ENCODE data around the gene MAP3K14. TPM values are rescaled to one million over a fixed set of nuclear protein-coding genes. Genes with fewer than 3 reads are reported as not detected.
"Not testable (repeated sequence)": the region's sequence is repeated elsewhere in the genome, so short reads cannot be mapped to it uniquely, and the experiment has no call there.

The MAP3K14 gene
- total RNA-seq, 1 experiment from 2014 or later, result 1.6 TPM

DNA sequence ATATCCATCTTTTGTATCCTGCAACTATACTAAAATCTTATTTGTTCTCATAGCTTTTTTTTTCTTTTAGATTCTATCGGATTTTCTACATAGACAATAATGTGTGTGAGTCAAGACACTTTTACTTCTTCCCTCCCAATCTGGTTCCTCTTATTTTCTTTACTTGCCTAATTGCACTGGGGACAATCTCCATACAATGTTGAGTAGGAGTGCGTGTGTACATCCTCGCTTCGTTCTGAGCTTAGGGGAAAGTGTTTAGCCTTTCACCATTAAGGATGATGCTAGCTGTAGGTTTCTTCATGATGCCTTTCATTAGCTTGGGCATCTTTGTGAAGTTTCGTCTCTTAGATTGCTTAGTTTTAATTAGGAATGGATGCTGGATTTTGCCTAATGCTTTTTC, 57.8 kb downstream of the MAP3K14 start:
- no peak for DNase-seq
- Histone ChIP-seq H3K36me3 (replicated peaks; ENCODE audit: control insufficient read depth, insufficient read depth, low read length) (no peaks in the 10 kb centered on the region), H3K27me3 (ENCODE audit: control insufficient read depth, insufficient read depth, low read length) (peaks cover 8% of the 10 kb centered on the region; the same call in 1 of the 2 replicates), H3K4me3 (ENCODE audit: insufficient read depth, low read depth, low read length) (no peak overlapping the region)

DNA sequence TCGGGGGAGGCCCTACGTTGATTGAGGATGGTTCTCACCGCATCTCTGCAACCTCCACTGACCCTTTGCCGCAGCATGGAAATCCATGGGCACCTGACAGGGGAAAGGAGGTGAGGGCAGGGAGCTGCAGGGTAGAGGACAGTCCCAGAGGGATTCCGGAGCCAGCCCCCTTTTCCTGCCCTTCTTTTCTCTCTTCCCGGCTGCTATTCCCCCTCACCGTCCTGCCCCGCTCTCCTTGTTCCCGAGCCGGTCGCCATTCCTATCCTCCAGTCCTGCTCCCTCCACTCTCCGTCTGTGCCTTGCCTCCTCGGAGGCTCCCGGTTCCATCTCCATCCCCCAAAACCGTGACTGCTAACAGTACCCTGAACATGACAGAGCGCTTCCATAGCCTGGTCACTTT, 59.7 kb downstream of the MAP3K14 start:
- peaks cover 8% of the 10 kb centered on the region; the same call in 1 of the 2 replicates for H3K27me3 ChIP-seq (ENCODE audit: control insufficient read depth, insufficient read depth, low read length)
- DNase-seq, result peak; percentile 71
- H3K4me3 ChIP-seq (ENCODE audit: insufficient read depth, low read depth, low read length), result peak overlapping the region; percentile 8; the same call in 1 of the 2 replicates
- no peaks in the 10 kb centered on the region for H3K36me3 ChIP-seq (replicated peaks; ENCODE audit: control insufficient read depth, insufficient read depth, low read length)

DNA sequence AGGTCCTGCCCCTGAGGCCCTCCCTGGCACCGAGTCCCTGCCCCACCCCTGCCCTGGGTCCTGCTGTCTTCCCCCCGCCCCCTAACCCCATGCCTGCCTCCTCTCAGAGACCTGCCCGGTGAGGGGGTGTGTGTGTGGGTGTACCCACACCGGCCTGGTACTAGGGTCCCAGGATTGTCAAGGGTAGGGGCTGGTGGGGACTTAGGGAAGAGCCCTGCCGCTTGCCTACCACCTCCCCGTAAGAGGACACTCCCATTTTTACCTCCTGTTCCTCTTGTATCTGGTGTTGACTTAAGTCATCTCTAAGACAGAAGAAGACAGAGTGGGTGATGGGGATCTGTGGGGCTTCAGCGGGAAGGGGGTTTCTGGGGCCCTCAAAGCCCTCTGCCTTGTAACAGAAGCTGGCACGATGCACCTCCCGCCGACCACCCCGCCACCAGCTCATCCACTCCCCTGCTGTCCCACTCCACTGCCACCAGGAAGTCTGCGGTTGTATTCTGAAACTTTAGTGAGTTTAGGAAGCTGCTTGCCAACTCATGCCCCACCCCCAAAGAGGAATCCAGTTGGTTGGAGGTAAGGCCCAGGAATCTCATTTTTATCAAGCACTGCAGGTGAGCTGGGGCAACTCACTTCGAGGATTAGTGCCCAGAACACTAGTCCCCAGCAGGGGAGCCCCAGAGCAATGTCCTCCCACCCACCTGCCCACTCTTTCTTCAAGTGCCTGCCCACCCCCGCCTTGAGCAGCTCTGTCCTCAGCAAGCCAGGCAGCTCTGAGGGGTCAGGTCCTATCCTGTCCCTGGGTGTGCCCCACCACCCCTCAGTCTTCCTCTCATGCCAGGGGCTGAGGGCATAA, 60.5 kb downstream of the MAP3K14 start:
- H3K4me3 ChIP-seq (ENCODE audit: insufficient read depth, low read depth, low read length), result no peak overlapping the region
- peaks cover 4% of the 10 kb centered on the region; the same call in 1 of the 2 replicates for H3K27me3 ChIP-seq (ENCODE audit: control insufficient read depth, insufficient read depth, low read length)
- H3K36me3 ChIP-seq (replicated peaks; ENCODE audit: control insufficient read depth, insufficient read depth, low read length), result no peaks in the 10 kb centered on the region
- DNase-seq, result peak; percentile 82

DNA sequence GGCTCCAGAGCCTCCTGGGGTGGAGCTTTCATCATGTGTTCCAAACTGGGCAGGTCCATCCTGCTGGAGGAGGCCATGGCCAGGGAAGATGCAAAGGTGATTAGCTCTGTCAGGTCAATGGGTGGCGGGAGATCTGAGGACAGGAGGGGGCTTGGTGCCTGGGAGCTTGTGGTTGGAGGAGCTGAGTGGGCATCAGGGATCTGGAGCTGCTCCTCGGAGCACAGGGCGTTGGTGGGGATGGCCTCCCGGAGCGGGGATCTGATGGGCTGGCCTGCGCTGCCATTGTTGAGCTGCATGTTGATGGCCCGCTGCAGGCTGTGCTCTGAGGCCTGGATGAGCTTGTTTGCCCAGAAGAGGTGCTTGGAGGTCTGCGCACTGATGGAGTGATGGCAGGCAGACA, 61.5 kb downstream of the MAP3K14 start:
- Histone ChIP-seq H3K36me3 (replicated peaks; ENCODE audit: control insufficient read depth, insufficient read depth, low read length) (no peaks in the 10 kb centered on the region), H3K27me3 (ENCODE audit: control insufficient read depth, insufficient read depth, low read length) (0 out of 2 replicates have a peak, but pooled peaks cover 1% of the 10 kb centered on the region), H3K4me3 (ENCODE audit: insufficient read depth, low read depth, low read length) (no peak overlapping the region)
- no peak for DNase-seq

DNA sequence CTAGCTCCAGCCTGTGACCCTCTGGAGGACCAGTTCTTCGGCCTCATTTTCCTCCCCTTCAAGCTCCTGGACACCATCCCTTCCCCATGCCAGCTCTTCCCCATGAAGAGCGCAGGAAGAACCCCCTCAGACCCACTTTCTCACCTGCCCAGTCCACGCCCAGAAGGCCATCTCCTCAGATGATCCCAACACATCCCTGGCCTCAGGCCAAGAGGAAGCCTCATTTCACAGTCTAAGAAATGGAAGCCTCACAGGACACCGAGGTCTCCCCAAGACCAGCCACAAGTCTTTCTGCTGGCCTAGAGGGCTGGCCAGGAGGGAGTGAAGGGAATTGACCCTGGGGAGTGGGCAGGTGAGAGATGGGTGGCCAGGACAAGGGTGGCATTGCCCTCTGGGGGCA, 62.9 kb downstream of the MAP3K14 start:
- no peak for DNase-seq
- H3K27me3 ChIP-seq (ENCODE audit: control insufficient read depth, insufficient read depth, low read length), result no peaks in the 10 kb centered on the region
- H3K36me3 ChIP-seq (replicated peaks; ENCODE audit: control insufficient read depth, insufficient read depth, low read length), result peaks cover 2% of the 10 kb centered on the region; the same call in 1 of the 2 replicates
- H3K4me3 ChIP-seq (ENCODE audit: insufficient read depth, low read depth, low read length), result no peak overlapping the region

DNA sequence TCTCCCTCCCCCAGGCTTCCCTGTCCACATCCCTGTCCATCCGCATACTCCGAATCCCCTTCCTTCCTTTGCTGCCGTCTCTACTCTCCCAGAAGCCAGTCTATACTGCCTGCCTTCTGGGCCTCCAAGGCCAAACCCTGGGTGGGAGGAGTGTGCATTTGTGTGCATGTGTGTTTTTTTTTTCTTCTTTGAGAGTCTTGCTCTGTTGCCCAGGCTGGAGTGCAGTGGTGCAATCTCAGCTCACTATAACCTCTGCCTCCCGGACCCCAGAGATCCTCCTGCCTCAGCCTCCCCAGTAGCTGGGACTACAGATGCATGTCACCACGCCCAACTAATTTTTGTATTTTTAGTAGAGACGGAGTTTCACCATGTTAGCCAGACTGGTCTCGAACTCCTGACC, 63.6 kb downstream of the MAP3K14 start:
- not testable (repeated sequence) for H3K36me3 ChIP-seq (replicated peaks; ENCODE audit: control insufficient read depth, insufficient read depth, low read length); H3K4me3 ChIP-seq (ENCODE audit: insufficient read depth, low read depth, low read length); DNase-seq; H3K27me3 ChIP-seq (ENCODE audit: control insufficient read depth, insufficient read depth, low read length)

DNA sequence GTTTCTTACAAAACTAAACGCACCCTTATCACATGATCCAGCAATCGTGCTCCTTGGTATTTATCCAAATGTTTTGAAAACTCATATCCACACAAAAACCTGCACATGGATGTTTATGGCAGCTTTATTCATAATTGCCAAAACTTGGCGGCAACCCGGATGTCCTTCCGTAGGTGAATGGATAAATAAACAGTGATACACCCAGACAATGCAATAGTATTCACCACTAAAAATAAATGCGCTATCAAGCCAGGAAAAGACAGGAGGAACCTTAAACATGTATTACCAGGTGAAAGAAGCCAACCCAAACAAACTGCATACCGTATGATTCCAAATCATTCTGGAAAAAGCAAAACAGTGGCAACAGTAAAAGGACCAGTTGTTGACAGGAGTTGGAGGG, 64.9 kb downstream of the MAP3K14 start:
- no peak for DNase-seq
- Histone ChIP-seq H3K27me3 (ENCODE audit: control insufficient read depth, insufficient read depth, low read length) (no peaks in the 10 kb centered on the region), H3K36me3 (replicated peaks; ENCODE audit: control insufficient read depth, insufficient read depth, low read length) (peaks cover 2% of the 10 kb centered on the region; the same call in 1 of the 2 replicates), H3K4me3 (ENCODE audit: insufficient read depth, low read depth, low read length) (no peak overlapping the region)

DNA sequence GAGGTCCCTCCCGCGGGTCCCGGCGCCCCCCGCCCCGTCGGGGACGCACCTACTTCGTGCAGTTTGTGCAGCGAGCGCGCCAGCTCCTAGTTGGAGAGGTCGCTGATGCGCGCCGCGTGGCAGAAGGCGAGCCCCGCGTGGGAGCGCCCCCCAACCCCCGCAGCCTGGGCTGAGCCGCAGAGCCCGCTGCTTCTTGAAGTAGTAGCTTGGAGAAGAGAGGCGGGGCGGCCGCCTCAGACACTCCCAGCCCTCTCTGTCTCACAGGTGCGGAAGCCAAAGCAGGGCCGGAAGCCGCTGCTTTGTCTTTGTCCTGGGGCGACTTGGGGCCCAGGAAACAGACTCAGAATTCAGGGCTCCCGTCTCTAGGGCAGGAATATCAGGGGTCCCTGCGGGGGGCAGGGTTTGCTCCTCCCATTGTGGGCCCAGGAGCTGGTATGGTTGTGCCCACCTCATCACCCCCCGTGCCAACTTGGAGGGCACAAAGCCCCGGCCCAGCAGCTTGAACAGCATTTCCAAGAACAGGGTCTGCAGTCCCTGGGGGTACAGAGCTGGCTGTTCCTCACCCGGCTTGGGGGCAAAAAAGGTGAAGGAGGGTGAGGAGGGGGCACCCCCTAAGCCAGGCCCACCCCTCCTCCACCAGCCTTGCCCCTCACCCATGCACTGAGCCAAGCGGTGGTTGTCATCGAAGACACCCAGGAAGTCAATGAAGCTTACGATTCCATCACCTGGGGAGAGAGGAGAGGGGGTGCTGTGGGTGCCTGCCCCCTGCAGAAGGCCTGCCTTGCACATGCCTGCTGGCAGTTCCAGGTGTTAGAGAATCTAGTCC, 68.5 kb downstream of the MAP3K14 start:
- peak; percentile 92 for DNase-seq
- Histone ChIP-seq H3K27me3 (ENCODE audit: control insufficient read depth, insufficient read depth, low read length) (no peaks in the 10 kb centered on the region; the same call in 1 of the 2 replicates), H3K4me3 (ENCODE audit: insufficient read depth, low read depth, low read length) (peak overlapping the region; percentile 80), H3K36me3 (replicated peaks; ENCODE audit: control insufficient read depth, insufficient read depth, low read length) (peaks cover 2% of the 10 kb centered on the region; the same call in 1 of the 2 replicates)

DNA sequence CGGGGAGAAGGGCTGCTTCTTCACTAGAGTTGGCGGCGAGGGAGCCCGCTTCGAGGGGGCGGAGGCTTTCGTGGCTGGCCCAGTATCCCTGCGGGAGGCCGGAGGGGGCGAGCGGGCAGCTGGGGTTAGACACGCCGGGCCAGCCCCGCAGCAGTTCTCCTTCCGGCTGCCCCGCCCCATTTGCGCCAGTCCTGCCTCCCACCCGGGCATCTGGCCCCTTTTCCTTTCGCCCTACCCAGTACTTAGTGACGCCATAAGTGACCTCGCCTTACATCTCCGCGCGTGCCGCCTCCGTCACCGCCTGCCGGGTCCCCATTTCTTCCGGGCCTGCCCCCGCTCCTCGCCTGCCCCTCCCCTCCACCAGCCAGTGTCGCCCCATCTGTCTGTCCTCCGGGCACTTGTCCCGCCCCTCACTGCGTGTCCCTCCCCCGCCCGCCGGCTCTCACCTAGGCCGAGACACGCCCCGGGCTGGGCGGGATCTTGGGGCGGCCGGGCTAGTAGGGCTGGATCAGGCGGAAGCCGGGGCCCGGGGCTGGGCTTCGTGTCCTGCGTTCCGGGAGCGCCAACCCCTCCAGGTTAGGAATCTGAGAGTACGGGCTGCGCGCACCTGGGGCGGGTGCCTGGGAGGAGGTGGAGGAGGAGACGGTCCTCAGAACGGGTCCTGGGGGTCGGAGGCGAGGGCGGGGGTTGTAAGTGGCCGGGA, 69.2 kb downstream of the MAP3K14 start:
- peaks cover 2% of the 10 kb centered on the region; the same call in 1 of the 2 replicates for H3K36me3 ChIP-seq (replicated peaks; ENCODE audit: control insufficient read depth, insufficient read depth, low read length)
- DNase-seq, result peak; percentile 100
- H3K4me3 ChIP-seq (ENCODE audit: insufficient read depth, low read depth, low read length), result peak overlapping the region; percentile 80
- H3K27me3 ChIP-seq (ENCODE audit: control insufficient read depth, insufficient read depth, low read length), result no peaks in the 10 kb centered on the region; the same call in 1 of the 2 replicates

DNA sequence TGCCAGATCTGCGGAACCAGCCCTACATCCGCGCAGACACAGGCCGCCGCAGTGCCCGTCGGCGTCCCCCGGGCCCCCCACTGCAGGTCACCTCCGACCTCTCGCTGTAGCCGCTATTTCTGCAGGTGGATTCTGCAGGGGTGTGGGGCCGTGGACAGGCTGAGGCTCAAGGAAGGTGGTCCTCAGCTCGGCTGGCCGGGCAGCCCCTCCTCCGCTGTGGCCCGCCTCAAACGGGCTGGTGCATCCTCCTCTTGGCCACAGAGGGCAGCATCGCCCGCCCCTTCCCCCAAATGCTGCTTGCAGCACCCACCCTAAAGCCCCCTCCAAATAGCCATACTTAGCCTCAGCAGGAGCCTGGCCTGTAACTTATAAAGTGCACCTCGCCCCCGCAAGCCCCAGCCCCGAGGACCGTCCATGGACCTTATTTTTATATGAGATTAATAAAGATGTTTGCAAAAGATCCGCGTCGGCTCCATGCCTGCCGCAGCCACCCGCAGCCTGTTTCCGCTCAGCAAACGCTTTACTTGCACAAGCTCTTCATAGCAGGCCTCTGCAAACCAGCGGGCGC, 69.9 kb downstream of the MAP3K14 start:
- peak; percentile 96 for DNase-seq

DNA sequence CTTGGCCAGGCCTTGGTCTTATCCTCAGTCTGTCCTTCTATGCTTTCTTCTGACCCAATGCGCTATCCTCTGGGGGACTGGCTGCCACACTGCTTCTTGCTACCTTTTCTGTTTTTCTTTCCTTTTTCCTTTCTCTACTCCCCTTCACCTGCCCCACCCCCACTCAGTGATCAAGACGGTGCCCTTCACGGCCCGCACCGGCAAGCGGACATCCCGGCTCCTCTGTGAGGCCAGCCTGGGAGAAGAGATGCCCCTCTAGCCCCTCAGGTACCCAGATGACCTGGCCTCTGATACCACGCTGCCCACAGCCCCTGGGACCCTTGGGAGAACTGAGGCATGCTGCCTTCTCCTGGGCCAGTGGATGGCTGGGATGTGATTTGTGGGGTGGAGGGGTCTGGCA, 70.5 kb downstream of the MAP3K14 start:
- peaks cover 2% of the 10 kb centered on the region; the same call in 1 of the 2 replicates for H3K36me3 ChIP-seq (replicated peaks; ENCODE audit: control insufficient read depth, insufficient read depth, low read length)
- H3K27me3 ChIP-seq (ENCODE audit: control insufficient read depth, insufficient read depth, low read length), result peaks cover 8% of the 10 kb centered on the region
- peak overlapping the region; percentile 80; the same call in 1 of the 2 replicates for H3K4me3 ChIP-seq (ENCODE audit: insufficient read depth, low read depth, low read length)
- no peak for DNase-seq

More for the DNA sequence above, 69.9 kb downstream of the MAP3K14 start:
- Histone ChIP-seq H3K27me3 (ENCODE audit: control insufficient read depth, insufficient read depth, low read length) (peaks cover 4% of the 10 kb centered on the region; the same call in 1 of the 2 replicates), H3K36me3 (replicated peaks; ENCODE audit: control insufficient read depth, insufficient read depth, low read length) (peaks cover 2% of the 10 kb centered on the region; the same call in 1 of the 2 replicates), H3K4me3 (ENCODE audit: insufficient read depth, low read depth, low read length) (peak overlapping the region; percentile 80)

DNA sequence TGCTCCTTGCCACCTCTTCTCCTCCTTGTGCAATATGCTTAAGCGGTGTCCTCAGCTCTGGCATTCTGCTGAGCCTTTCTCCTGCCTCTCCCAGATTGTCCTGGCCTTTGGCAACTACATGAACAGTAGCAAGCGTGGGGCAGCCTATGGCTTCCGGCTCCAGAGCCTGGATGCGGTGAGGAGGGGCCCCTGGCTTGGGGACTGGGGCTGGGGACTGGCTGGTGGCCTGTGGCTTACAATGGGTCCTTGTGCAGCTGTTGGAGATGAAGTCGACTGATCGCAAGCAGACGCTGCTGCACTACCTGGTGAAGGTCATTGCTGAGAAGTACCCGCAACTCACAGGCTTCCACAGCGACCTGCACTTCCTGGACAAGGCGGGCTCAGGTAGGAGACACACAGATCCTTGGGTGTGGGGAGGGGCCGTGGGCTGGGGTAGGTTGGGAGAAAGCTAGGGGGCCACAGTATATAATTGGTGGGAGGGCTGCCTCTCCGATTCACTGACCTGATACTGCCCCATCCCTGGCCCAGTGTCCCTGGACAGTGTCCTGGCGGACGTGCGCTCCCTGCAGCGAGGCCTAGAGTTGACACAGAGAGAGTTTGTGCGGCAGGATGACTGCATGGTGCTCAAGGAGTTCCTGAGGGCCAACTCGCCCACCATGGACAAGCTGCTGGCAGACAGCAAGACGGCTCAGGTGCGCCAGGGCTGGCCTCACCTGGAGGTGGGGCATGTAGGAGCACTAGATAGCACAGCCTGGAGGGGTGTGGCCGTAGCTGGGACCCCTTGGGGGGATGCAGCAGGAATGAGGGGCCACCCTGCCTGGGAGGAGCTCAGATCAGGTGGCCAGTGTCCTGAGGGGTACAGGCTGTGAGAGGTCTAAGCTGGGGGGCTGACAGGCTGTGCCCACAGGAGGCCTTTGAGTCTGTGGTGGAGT, 71.8 kb downstream of the MAP3K14 start:
- DNase-seq, result no peak
- Histone ChIP-seq H3K36me3 (replicated peaks; ENCODE audit: control insufficient read depth, insufficient read depth, low read length) (peaks cover 2% of the 10 kb centered on the region; the same call in 1 of the 2 replicates), H3K4me3 (ENCODE audit: insufficient read depth, low read depth, low read length) (no peak overlapping the region), H3K27me3 (ENCODE audit: control insufficient read depth, insufficient read depth, low read length) (peaks cover 21% of the 10 kb centered on the region)

DNA sequence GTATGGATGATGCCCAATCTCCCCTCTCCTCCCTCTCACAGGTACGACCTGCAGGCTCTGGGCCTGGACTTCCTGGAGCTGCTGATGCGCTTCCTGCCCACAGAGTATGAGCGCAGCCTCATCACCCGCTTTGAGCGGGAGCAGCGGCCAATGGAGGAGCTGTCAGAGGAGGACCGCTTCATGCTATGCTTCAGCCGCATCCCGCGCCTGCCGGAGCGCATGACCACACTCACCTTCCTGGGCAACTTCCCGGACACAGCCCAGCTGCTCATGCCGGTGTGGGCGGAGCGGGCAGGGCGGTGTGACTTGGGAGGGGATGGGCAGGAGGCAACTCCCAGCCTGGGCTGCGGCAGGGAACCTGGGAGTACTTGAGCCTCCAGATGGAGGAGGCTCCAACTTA, 73.1 kb downstream of the MAP3K14 start:
- H3K4me3 ChIP-seq (ENCODE audit: insufficient read depth, low read depth, low read length), result no peak overlapping the region
- H3K36me3 ChIP-seq (replicated peaks; ENCODE audit: control insufficient read depth, insufficient read depth, low read length), result no peaks in the 10 kb centered on the region
- peaks cover 24% of the 10 kb centered on the region for H3K27me3 ChIP-seq (ENCODE audit: control insufficient read depth, insufficient read depth, low read length)
- DNase-seq, result no peak

All from H7 (cell line).